NCI-H146 treated with DMSO at 0.1 percent for 48 hours (cell line): ENCODE measurements around the gene BAZ2B.

Experiments used
- DNase-seq: peaks from one replicate; lab custom pipeline; 2025; ENCODE audit not compliant: unreplicated experiment; lab: John Stamatoyannopoulos, UW

Gene BAZ2B

GRCh38 chr2:159272156-159272555 lies 344.2 kb downstream of the BAZ2B start:
- no peak for DNase-seq

GRCh38 chr2:159270744-159271379 lies 345.5 kb downstream of the BAZ2B start:
- no peak for DNase-seq
